Dedifferentiated amniotic fluid mesenchymal stem cell (primary cell): Measurements from ENCODE around the gene SPECC1.
"Not testable (repeated sequence)": the region's sequence is repeated elsewhere in the genome, so short reads cannot be mapped to it uniquely, and the experiment has no call there.

Experiments
- DNase-seq: peaks from one replicate; pipeline ENCODE4 v3.0.0-alpha.2; 2016; ENCODE audit errors: extremely low spot score

The SPECC1 gene

GRCh38 chr17:20235747-20236146, 226.6 kb downstream of the SPECC1 start:
- no peak for DNase-seq

DNA sequence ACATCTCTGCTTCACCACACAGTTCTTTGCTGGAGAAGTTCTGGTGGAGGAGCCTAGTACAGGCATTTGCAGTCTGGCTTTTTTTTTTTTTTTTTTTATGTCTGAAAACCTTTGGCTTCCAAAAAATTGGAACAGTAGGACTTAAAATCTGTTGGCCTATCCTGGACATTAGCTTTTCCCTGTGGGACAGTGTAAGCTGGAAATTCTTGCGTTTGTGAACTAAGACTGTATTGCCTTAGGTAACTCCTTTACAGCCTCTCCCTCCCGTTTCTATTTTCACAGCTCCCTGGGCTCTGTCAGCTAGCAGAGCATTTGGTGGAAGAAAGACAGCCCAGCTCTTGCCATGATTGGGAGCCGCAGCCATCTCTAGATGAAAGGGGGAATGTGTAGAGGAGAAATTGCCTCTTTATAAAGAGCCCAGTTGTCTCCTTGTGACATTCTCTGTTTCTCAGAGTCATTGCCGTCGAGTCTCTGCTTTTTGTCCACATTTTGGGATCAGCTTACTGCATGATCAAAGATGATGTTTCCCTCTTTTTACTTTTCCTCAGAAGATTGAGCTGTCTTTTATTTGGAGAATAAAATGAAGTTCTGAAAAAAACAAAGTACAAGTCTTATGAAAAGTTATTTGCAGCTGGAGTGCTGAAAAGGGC, 227.5 kb downstream of the SPECC1 start:
- no peak for DNase-seq

- not testable (repeated sequence) for DNase-seq
Measured at GRCh38 chr17:20239776-20240175, 230.6 kb downstream of the SPECC1 start.

- DNase-seq = no peak
Measured at GRCh38 chr17:20241855-20242254, 232.7 kb downstream of the SPECC1 start.

- DNase-seq = no peak
Measured at GRCh38 chr17:20242271-20242670, 233.1 kb downstream of the SPECC1 start.

- DNase-seq = no peak
Measured at GRCh38 chr17:20243524-20243923, 234.4 kb downstream of the SPECC1 start.

DNA sequence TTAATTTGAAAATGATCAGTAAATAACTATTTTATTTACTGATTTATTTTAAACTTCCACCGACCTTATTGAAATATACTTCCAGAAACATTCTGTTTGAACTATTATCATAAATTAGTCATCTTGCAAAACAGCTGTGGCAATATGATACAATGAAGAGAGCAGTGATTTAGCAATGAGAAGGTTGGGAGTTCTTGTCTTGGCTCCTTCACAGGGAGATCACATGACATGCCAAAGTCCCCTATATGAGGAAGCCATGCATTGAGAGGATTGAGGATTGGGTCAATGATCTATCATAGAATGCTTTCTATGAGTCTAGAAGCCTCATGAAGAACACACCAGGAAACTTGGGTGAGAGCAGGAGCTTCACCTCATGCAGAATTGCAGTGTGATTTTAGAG, 235.5 kb downstream of the SPECC1 start:
- DNase-seq = no peak

DNA sequence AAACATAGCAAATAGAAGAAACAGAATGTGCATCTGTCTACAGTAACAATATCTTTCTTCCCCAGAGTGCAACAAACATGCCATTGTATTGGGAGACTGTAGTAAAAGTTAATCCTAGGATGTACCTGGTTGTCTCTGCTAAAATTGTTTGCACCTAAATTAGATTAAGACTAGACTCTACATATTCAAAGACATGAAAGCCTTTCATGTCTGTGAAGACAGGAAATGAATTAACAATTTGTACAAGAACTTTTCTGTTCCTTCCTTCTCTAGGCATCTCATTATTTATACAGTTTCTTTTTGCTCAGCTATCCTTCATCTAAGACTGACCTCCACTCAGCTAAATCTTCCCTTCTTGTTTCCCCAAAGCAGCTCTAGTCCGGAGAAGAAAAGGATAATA, 237.5 kb downstream of the SPECC1 start:
- no peak for DNase-seq

DNA sequence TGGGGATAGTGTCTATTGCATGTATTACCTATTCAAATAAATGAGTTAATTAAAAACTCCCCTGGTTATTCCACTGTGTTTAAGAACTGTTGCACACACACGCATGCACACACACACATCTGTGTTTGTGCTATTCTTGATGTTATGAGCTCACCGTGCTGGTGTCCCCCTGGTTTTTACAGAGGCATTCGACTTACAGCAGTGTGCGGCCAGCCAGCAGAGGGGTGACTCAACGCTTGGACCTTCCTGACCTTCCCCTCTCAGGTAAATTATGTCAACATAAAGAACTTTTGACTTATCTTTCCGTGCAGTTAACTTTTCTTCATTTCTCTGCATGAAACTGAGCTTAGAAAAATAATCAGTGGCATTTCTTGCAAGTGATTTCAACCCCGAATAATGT, 244.2 kb downstream of the SPECC1 start:
- no peak for DNase-seq

GRCh38 chr17:20254541-20254940, 245.4 kb downstream of the SPECC1 start:
- DNase-seq = no peak

GRCh38 chr17:20256144-20256543, 247.0 kb downstream of the SPECC1 start:
- DNase-seq = no peak

DNA sequence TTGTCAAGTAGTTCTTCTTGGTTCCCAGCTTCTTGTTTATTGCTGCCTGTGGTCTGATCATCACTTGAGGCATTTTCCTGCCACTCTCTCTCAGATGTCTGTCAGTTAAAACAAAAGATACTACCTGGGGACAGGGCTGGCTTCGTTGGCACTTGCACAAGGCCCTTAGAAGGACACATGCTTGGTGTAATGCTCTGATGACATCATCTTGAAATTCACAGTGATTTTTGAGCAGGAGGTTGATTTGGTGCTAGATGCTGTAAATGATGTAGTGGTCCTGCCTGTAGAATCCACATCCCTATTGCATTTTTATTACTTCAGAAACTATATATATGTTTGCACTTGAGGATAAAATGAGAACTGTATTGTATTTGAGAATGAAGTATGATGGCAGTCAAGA, 247.8 kb downstream of the SPECC1 start:
- DNase-seq = no peak

GRCh38 chr17:20257798-20258197, 248.6 kb downstream of the SPECC1 start:
- DNase-seq = no peak

- no peak for DNase-seq
Measured at GRCh38 chr17:20259668-20260067, 250.5 kb downstream of the SPECC1 start.

DNA sequence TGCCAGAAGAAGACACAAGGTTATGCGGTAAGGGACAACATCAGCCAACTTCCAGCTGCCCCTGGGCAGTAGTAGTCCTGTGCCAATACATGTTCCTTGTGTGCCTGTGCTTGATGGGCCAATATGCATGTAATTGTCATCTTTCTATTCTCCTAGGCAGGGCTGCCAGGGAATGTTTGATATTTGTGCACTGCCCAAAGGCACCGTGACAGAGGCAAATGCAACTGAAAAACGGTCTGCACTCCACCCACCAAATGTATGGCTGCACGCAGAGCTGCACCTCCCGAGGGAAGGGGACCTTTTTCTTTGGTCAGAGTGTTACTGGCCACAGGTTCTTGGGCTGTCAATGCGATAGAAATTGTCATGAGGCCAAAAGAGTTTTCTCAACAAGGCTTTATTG, 251.1 kb downstream of the SPECC1 start:
- no peak for DNase-seq

DNA sequence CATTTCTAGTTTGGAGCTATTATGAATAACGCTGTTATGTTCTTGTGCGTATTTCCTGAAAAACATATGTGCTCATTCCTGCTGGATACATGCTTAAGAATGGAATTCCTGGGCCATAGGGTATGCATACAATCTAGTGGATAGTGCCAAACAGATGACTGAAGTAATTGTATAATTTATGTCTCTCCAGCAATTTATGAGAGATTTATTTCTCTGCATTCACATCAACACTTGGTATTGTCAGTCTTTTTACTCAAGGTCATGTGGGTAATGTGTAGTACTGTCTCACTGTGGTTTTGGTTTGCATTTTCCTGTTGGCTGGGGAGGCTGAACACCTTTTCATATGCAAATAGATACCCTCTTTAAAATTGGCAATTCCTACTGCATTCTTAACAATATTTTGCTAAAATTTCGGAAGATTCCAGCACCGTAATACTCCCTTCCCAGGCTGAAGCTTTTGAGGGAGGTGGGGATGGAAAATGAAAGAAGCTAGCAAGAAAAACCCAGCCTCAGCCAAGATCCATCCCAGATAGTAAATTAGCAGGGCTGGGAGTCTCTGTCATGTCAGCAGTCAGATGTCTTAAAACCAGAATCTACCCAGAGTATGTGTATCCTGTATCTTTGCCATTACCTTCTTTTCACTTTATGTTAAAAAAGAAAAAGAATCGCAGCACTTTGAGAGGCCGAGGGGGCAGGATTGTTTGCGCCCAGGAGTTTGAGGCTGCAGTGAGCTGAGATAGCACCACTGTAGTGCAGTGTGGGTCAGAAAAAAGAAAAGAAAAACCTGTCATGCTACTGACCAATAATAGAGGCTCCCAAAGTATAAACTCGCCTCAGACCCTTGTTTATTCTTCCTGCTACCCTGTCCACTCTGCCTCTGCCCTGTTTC, 253.3 kb downstream of the SPECC1 start:
- DNase-seq = no peak

GRCh38 chr17:20263115-20263433, 253.9 kb downstream of the SPECC1 start:
- not testable (repeated sequence) for DNase-seq

DNA sequence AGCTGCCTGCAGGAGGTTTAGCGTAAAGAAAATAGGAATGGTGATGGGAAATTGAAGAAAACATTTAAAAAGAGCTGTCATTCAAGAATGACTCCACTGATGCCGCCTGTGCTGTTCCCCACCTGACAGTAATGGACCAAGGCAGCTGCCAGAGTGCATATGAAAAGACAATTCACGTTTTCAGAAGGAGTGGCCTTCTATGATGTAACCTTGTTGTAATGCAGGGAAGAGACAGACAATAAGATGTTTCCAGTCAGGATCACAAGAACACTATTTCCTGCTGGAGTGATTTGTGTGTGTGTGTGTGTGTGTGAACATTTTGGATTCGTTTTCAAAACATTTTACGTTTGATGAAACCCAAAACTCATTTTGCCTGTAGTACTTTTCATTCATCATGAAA, 254.4 kb downstream of the SPECC1 start:
- DNase-seq = no peak

DNA sequence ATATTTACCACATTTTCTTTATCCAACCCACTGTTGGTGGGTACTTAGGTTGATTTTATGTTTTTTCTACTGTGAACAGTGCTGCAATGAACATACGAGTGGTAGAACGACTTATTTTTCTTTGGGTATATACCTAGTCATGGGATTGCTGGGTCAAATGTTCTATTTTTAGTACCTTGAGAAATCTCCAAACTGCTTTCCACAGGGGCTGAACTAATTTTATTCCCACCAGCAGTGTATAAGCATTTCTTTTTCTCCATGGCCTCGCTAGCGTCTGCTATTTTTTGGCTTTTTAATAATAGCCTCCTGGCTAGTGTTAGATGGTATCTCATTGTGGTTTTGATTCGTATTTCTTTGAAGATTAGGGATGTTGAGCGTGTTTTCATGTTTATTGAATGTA, 255.8 kb downstream of the SPECC1 start:
- DNase-seq = no peak

GRCh38 chr17:20266806-20267458, 257.8 kb downstream of the SPECC1 start:
- DNase-seq = peak; percentile 41

DNA sequence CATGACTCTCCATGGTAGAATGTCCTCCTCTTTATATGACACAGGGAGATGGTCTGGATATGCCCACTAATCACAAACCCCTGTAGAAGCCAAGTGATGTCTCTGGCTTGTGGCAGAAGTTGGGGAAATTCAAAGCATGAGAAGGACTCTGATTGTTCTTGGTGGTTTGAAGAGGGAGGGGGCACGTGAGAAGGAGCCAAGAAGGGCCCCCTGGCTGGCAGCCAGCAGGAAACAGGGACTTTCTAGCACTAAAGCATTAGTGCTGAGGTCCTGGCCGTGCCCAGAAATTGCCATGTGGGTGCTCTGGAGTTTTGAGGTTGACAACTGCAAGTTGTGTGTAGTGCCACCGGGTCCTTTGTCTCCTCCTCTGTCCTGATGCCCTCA, 258.3 kb downstream of the SPECC1 start:
- DNase-seq = no peak

DNA sequence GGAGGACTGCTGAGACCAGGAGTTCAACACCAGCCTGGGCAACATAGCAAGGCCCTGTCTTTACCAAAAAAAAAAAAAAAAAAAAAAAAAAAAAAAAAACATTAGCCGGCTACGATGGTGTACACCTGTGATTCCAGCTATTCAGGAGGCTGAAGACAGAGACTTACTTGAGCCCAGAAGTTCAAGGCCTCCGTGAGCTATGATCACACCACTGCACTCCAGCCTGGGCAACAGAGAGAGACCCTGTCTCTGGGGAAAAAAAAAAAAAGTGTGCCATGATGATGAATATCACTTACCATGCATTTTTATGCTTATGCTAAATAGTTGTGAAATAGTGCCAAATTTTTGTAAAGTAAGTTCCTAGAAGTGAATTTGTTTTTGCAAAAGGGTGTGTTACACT, 261.2 kb downstream of the SPECC1 start:
- no peak for DNase-seq

GRCh38 chr17:20271011-20271610, 262.0 kb downstream of the SPECC1 start:
- DNase-seq = no peak
